PC-9 (cell line): ENCODE data around the gene LTC4S.

ENCODE experiments used
- CTCF ChIP-seq: fragments of 200-600 bp; sonication (generic); conservative IDR thresholded peaks from 2 replicates; pipeline ENCODE4 v1.6.1; 2017; ENCODE audit warnings: mixed run types, antibody characterized with exemption, mild to moderate bottlenecking, moderate library complexity
- EZH2 ChIP-seq: fragments of 200-600 bp; sonication (generic); IDR thresholded peaks from 2 replicates; pipeline ENCODE4 v1.8.0; 2017; ENCODE audit warnings: antibody characterized with exemption, low read depth

GRCh38 chr5:179818746-179819295 lies 25.0 kb downstream of the LTC4S start:
- TF ChIP-seq EZH2 (no peak), CTCF (no peak)
